HG03342 (cell line): ENCODE measurements around the gene TOP1.

Source experiments
- ATAC-seq: cut with Tn5 transposase; IDR thresholded peaks from one replicate; pipeline ENCODE4 v1.9.1; 2021; ENCODE audit warnings: mild to moderate bottlenecking, moderate library complexity; ENCODE audit not compliant: unreplicated experiment

TOP1 gene

GRCh38 chr20:41140226-41141133 is 111.9 kb downstream of the TOP1 start:
- ATAC-seq: no peak

- ATAC-seq: no peak
Measured at GRCh38 chr20:41141153-41141815, 112.7 kb downstream of the TOP1 start.

GRCh38 chr20:41142245-41142644 is 113.6 kb downstream of the TOP1 start:
- no peak for ATAC-seq

GRCh38 chr20:41142919-41143318 is 114.3 kb downstream of the TOP1 start:
- ATAC-seq: no peak

GRCh38 chr20:41143354-41143753 is 114.7 kb downstream of the TOP1 start:
- no peak for ATAC-seq

- ATAC-seq: no peak
Measured at GRCh38 chr20:41145317-41145716, 116.7 kb downstream of the TOP1 start.

GRCh38 chr20:41145821-41146620 is 117.4 kb downstream of the TOP1 start:
- no peak for ATAC-seq

GRCh38 chr20:41147767-41148191 is 119.2 kb downstream of the TOP1 start:
- ATAC-seq: no peak

GRCh38 chr20:41148942-41149341 is 120.3 kb downstream of the TOP1 start:
- ATAC-seq: no peak

GRCh38 chr20:41150664-41151063 is 122.0 kb downstream of the TOP1 start:
- no peak for ATAC-seq

- no peak for ATAC-seq
Measured at GRCh38 chr20:41151134-41151869, 122.7 kb downstream of the TOP1 start.

GRCh38 chr20:41152108-41152757 is 123.6 kb downstream of the TOP1 start:
- no peak for ATAC-seq

GRCh38 chr20:41154436-41155176 is 126.0 kb downstream of the TOP1 start:
- ATAC-seq: no peak

GRCh38 chr20:41155261-41155660 is 126.6 kb downstream of the TOP1 start:
- ATAC-seq: no peak

- no peak for ATAC-seq
Measured at GRCh38 chr20:41158082-41158625, 129.5 kb downstream of the TOP1 start.

GRCh38 chr20:41159547-41159946 is 130.9 kb downstream of the TOP1 start:
- no peak for ATAC-seq

- no peak for ATAC-seq
Measured at GRCh38 chr20:41160686-41161085, 132.1 kb downstream of the TOP1 start.

- no peak for ATAC-seq
Measured at GRCh38 chr20:41161886-41162285, 133.3 kb downstream of the TOP1 start.

GRCh38 chr20:41162396-41162795 is 133.8 kb downstream of the TOP1 start:
- ATAC-seq: no peak
